HG02870 (cell line): ENCODE measurements around the gene RTCB.

Experiments
- ATAC-seq: cut with Tn5 transposase; IDR thresholded peaks from one replicate; pipeline ENCODE4 v1.9.1; 2021; ENCODE audit warnings: mild to moderate bottlenecking, moderate library complexity; ENCODE audit not compliant: unreplicated experiment

Gene RTCB

GRCh38 chr22:32340411-32340810 is 71.6 kb downstream of the RTCB start:
- ATAC-seq: no peak

- no peak for ATAC-seq
These were observed 72.6 kb downstream of the RTCB start for GRCh38 chr22:32339190-32340012.

GRCh38 chr22:32338757-32339156 is 73.3 kb downstream of the RTCB start:
- ATAC-seq: no peak
